GM12874 (cell line): ENCODE measurements around the gene PEAK3.
A peak's percentile ranks its signal among the peaks of the same experiment; 100 is the strongest.

ENCODE experiments used
- CTCF ChIP-seq: IDR thresholded peaks from 2 replicates; pipeline ENCODE4 v1.5.1; 2011; ENCODE audit warnings: low read depth, mild to moderate bottlenecking, control low read depth, low read length, moderate library complexity; ENCODE audit not compliant: insufficient read depth

PEAK3 gene

GRCh38 chr19:2277138-2277537 lies 4.8 kb downstream of the PEAK3 start:
- TF ChIP-seq CTCF, result no peak

- TF ChIP-seq CTCF, result no peak
Observed at GRCh38 chr19:2276429-2276986, 5.5 kb downstream of the PEAK3 start.

GRCh38 chr19:2275588-2276428 lies 6.2 kb downstream of the PEAK3 start:
- no peak for TF ChIP-seq CTCF

- TF ChIP-seq CTCF, result peak; percentile 55
Observed at GRCh38 chr19:2274931-2275535, 6.9 kb downstream of the PEAK3 start.

GRCh38 chr19:2274185-2274711 lies 7.7 kb downstream of the PEAK3 start:
- TF ChIP-seq CTCF, result no peak

- TF ChIP-seq CTCF, result peak; percentile 96
Observed at GRCh38 chr19:2273356-2274184, 8.4 kb downstream of the PEAK3 start.
